Effector memory CD8-positive, alpha-beta T cell (primary cell): Measurements from ENCODE around the gene TYROBP.
A peak's percentile ranks its signal among the peaks of the same experiment; 100 is the strongest.
"Not testable (repeated sequence)": the region's sequence is repeated elsewhere in the genome, so short reads cannot be mapped to it uniquely, and the experiment has no call there.

ENCODE experiments used
- ATAC-seq: fragments of 150-1000 bp; cut with Tn5 transposase; replicated peaks from 2 replicates; pipeline ENCODE4 v1.10.0; 2021; ENCODE audit warnings: mild to moderate bottlenecking, moderate library complexity
- DNase-seq, 3 experiments: peaks; one replicate each; pipeline ENCODE4 v3.0.0; 2021
- H3K27ac Mint-ChIP-seq, 2 donors: one replicate each; pipeline ENCODE4 v1.8.0; 2022; ENCODE audit warnings: mild to moderate bottlenecking in 2 of 2, mixed read lengths in 2 of 2, moderate library complexity in 2 of 2
- H3K27me3 Mint-ChIP-seq, 2 donors: one replicate each; pipeline ENCODE4 v1.8.0; 2022; ENCODE audit warnings: mixed read lengths in 2 of 2
- H3K36me3 Mint-ChIP-seq: one replicate; pipeline ENCODE4 v1.8.0; 2022; ENCODE audit warnings: mild to moderate bottlenecking, moderate library complexity, mixed read lengths; ENCODE audit not compliant: insufficient read depth
- H3K4me1 Mint-ChIP-seq, 2 donors: one replicate each; pipeline ENCODE4 v1.8.0; 2022; ENCODE audit warnings: low read depth in 2 of 2, mixed read lengths in 2 of 2
- H3K4me3 Mint-ChIP-seq, 2 donors: one replicate each; pipeline ENCODE4 v1.8.0; 2022; ENCODE audit warnings: mild to moderate bottlenecking in 2 of 2, mixed read lengths in 2 of 2, moderate library complexity in 2 of 2
- H3K9me3 Mint-ChIP-seq, 2 donors: one replicate each; pipeline ENCODE4 v1.8.0; 2022; ENCODE audit warnings: mixed read lengths in 2 of 2

The TYROBP gene

GRCh38 chr19:35887197-35887596 is 20.9 kb downstream of the TYROBP start:
- H3K27me3 Mint-ChIP-seq, result no peaks in the 10 kb centered on the region
- DNase-seq (no peak), ATAC-seq (no peak)
- H3K4me1 Mint-ChIP-seq, result peaks cover 2 to 8% of the 10 kb centered on the region in 2 donors
- H3K27ac Mint-ChIP-seq, result peak overlapping the region; percentile 6 to 67
- H3K4me3 Mint-ChIP-seq, result no peak overlapping the region
- H3K9me3 Mint-ChIP-seq, result no peaks in the 10 kb centered on the region
- peaks cover 58% of the 10 kb centered on the region for H3K36me3 Mint-ChIP-seq

GRCh38 chr19:35885904-35886303 is 22.2 kb downstream of the TYROBP start:
- Mint-ChIP-seq H3K9me3 (no peaks in the 10 kb centered on the region), H3K4me1 (peaks cover 3 to 8% of the 10 kb centered on the region in 2 donors), H3K4me3 (no peak overlapping the region), H3K36me3 (peaks cover 49% of the 10 kb centered on the region), H3K27ac (peak overlapping the region; percentile 67 to 68), H3K27me3 (no peaks in the 10 kb centered on the region)
- ATAC-seq (no peak), DNase-seq (no peak)

- no peak for ATAC-seq
- H3K4me3 Mint-ChIP-seq, result no peak overlapping the region
- H3K36me3 Mint-ChIP-seq, result peaks cover 43% of the 10 kb centered on the region
- peaks cover 3 to 7% of the 10 kb centered on the region in 2 donors for H3K4me1 Mint-ChIP-seq
- DNase-seq, result no peak
- H3K27ac Mint-ChIP-seq, result peak overlapping the region; percentile 67 to 68
- H3K9me3 Mint-ChIP-seq, result no peaks in the 10 kb centered on the region
- H3K27me3 Mint-ChIP-seq, result peaks cover under 1 to 3% of the 10 kb centered on the region in 2 donors
These were observed 22.8 kb downstream of the TYROBP start for GRCh38 chr19:35885225-35885738.

GRCh38 chr19:35883882-35884281 is 24.2 kb downstream of the TYROBP start:
- Mint-ChIP-seq H3K27ac (peak overlapping the region in 1 of 2 donors; percentile 46), H3K36me3 (peaks cover 29% of the 10 kb centered on the region), H3K27me3 (peaks cover 10 to 17% of the 10 kb centered on the region in 2 donors), H3K9me3 (no peaks in the 10 kb centered on the region), H3K4me3 (no peak overlapping the region), H3K4me1 (peaks cover 9 to 13% of the 10 kb centered on the region in 2 donors)
- no peak for DNase-seq
- ATAC-seq, result no peak

GRCh38 chr19:35882114-35882832 is 25.8 kb downstream of the TYROBP start:
- peaks cover 25 to 34% of the 10 kb centered on the region in 2 donors for H3K27me3 Mint-ChIP-seq
- no peak overlapping the region for H3K27ac Mint-ChIP-seq
- H3K9me3 Mint-ChIP-seq, result no peaks in the 10 kb centered on the region
- no peak overlapping the region for H3K4me3 Mint-ChIP-seq
- peak; percentile 74 for ATAC-seq
- DNase-seq, result peak; percentile 56 to 65 (median 58)
- peaks cover 12% of the 10 kb centered on the region for H3K36me3 Mint-ChIP-seq
- peaks cover 9 to 13% of the 10 kb centered on the region in 2 donors for H3K4me1 Mint-ChIP-seq

- ATAC-seq (peak; percentile 78), DNase-seq (peak; percentile 62 to 71 (median 64))
- Mint-ChIP-seq H3K27me3 (peaks cover 29 to 52% of the 10 kb centered on the region in 2 donors), H3K4me3 (peak overlapping the region in 1 of 2 donors; percentile 25), H3K27ac (peak overlapping the region in 1 of 2 donors; percentile 75), H3K4me1 (peaks cover 9 to 11% of the 10 kb centered on the region in 2 donors), H3K9me3 (no peaks in the 10 kb centered on the region), H3K36me3 (no peaks in the 10 kb centered on the region)
These were observed 28.3 kb downstream of the TYROBP start for GRCh38 chr19:35879770-35880317.

- Mint-ChIP-seq H3K9me3 (no peaks in the 10 kb centered on the region), H3K4me3 (no peak overlapping the region), H3K36me3 (no peaks in the 10 kb centered on the region), H3K27ac (no peak overlapping the region), H3K27me3 (peaks cover 31 to 60% of the 10 kb centered on the region in 2 donors), H3K4me1 (peaks cover 9 to 11% of the 10 kb centered on the region in 2 donors)
- ATAC-seq (no peak), DNase-seq (no peak)
These were observed 29.0 kb downstream of the TYROBP start for GRCh38 chr19:35879068-35879467.

GRCh38 chr19:35874392-35874930 is 33.6 kb downstream of the TYROBP start:
- no peak overlapping the region for H3K4me3 Mint-ChIP-seq
- H3K36me3 Mint-ChIP-seq, result peaks cover 3% of the 10 kb centered on the region
- H3K27me3 Mint-ChIP-seq, result peaks cover 48 to 88% of the 10 kb centered on the region in 2 donors
- peaks cover 9% of the 10 kb centered on the region in 2 donors for H3K4me1 Mint-ChIP-seq
- DNase-seq (no peak), ATAC-seq (no peak)
- H3K27ac Mint-ChIP-seq, result no peak overlapping the region
- no peaks in the 10 kb centered on the region for H3K9me3 Mint-ChIP-seq

GRCh38 chr19:35872180-35872579 is 35.9 kb downstream of the TYROBP start:
- no peak overlapping the region for H3K4me3 Mint-ChIP-seq
- H3K27me3 Mint-ChIP-seq, result peaks cover 38 to 83% of the 10 kb centered on the region in 2 donors
- no peak overlapping the region for H3K27ac Mint-ChIP-seq
- H3K4me1 Mint-ChIP-seq, result peaks cover 14% of the 10 kb centered on the region in 2 donors
- H3K9me3 Mint-ChIP-seq, result no peaks in the 10 kb centered on the region
- ATAC-seq, result no peak
- peaks cover 3% of the 10 kb centered on the region for H3K36me3 Mint-ChIP-seq
- no peak for DNase-seq

- Mint-ChIP-seq H3K4me1 (peaks cover 14% of the 10 kb centered on the region in 2 donors), H3K9me3 (no peaks in the 10 kb centered on the region), H3K27ac (no peak overlapping the region), H3K36me3 (peaks cover 3% of the 10 kb centered on the region), H3K27me3 (peaks cover 40 to 84% of the 10 kb centered on the region in 2 donors), H3K4me3 (no peak overlapping the region)
- ATAC-seq (no peak), DNase-seq (no peak)
These were observed 36.5 kb downstream of the TYROBP start for GRCh38 chr19:35871611-35872010.

GRCh38 chr19:35870798-35871197 is 37.3 kb downstream of the TYROBP start:
- H3K4me1 Mint-ChIP-seq, result peaks cover 14% of the 10 kb centered on the region in 2 donors
- H3K27me3 Mint-ChIP-seq, result peaks cover 46 to 84% of the 10 kb centered on the region in 2 donors
- no peak overlapping the region for H3K27ac Mint-ChIP-seq
- peaks cover 3% of the 10 kb centered on the region for H3K36me3 Mint-ChIP-seq
- no peaks in the 10 kb centered on the region for H3K9me3 Mint-ChIP-seq
- no peak overlapping the region for H3K4me3 Mint-ChIP-seq
- no peak for DNase-seq
- no peak for ATAC-seq

GRCh38 chr19:35870124-35870736 is 37.9 kb downstream of the TYROBP start:
- Mint-ChIP-seq H3K27me3 (peaks cover 46 to 87% of the 10 kb centered on the region in 2 donors), H3K4me1 (peaks cover 14% of the 10 kb centered on the region in 2 donors), H3K4me3 (peak overlapping the region; percentile 64 to 80), H3K27ac (peak overlapping the region in 1 of 2 donors; percentile 9)
- ATAC-seq, H3K36me3 Mint-ChIP-seq, H3K9me3 Mint-ChIP-seq, DNase-seq: not testable (repeated sequence)
